SK-N-SH (cell line): ENCODE results near the gene SEMA3F.

Experiments used
- CHD2 ChIP-seq: fragments of 150-350 bp; IDR thresholded peaks from 2 replicates; pipeline ENCODE4 v1.6.1; 2018; ENCODE audit warnings: low read length; ENCODE audit not compliant: partially characterized antibody
- CTCF ChIP-seq: fragments of 200-600 bp; sonication (generic); IDR thresholded peaks from 2 replicates; pipeline ENCODE4 v1.6.1; 2017; ENCODE audit warnings: antibody characterized with exemption, mild to moderate bottlenecking, moderate library complexity
- EP300 ChIP-seq, 2 experiments: IDR thresholded peaks; 2 replicates each; pipeline versions ENCODE4 v1.4.0 to v1.6.1; 2012; ENCODE audit warnings: borderline replicate concordance in 1 of 2, low read depth in 1 of 2, low read length in 1 of 2
- GABPA ChIP-seq: IDR thresholded peaks from 2 replicates; pipeline ENCODE4 v1.4.0; 2012; ENCODE audit warnings: low read depth, mild to moderate bottlenecking
- MEF2A ChIP-seq: IDR thresholded peaks from 2 replicates; pipeline ENCODE4 v1.4.0; 2012; ENCODE audit warnings: low read depth, borderline replicate concordance
- RAD21 ChIP-seq: IDR thresholded peaks from 2 replicates; pipeline ENCODE4 v1.6.1; 2012; ENCODE audit warnings: mild to moderate bottlenecking, low read length
- RCOR1 ChIP-seq: fragments of 150-350 bp; IDR thresholded peaks from 2 replicates; pipeline ENCODE4 v1.6.1; 2017; ENCODE audit warnings: antibody characterized with exemption, low read length
- RFX5 ChIP-seq: IDR thresholded peaks from 2 replicates; pipeline ENCODE4 v1.6.1; 2012; ENCODE audit warnings: mild to moderate bottlenecking, improper control_type of control experiment, low read length
- SMC3 ChIP-seq: IDR thresholded peaks from 2 replicates; pipeline ENCODE4 v1.6.1; 2012; ENCODE audit warnings: low read depth, low read length, improper control_type of control experiment
- TF ChIP-seq, protein P1 (sequence below): fragments of 150-350 bp; IDR thresholded peaks from 2 replicates; pipeline ENCODE4 v1.6.1; 2016; ENCODE audit warnings: mild to moderate bottlenecking, low read depth, low read length

GRCh38 chr3:50189989-50190388 lies 34.9 kb downstream of the SEMA3F start:
- no peak for TF ChIP-seq CTCF
- no peak for TF ChIP-seq CHD2
- TF ChIP-seq RFX5: no peak
- TF ChIP-seq RAD21: no peak
- no peak for TF ChIP-seq SMC3
- no peak for TF ChIP-seq EP300 (IDR thresholded peaks at IDR 0.05; ENCODE audit: borderline replicate concordance in 1 of 2, low read depth in 1 of 2, low read length in 1 of 2)
- no peak for TF ChIP-seq GABPA
- TF ChIP-seq, protein P1, sequence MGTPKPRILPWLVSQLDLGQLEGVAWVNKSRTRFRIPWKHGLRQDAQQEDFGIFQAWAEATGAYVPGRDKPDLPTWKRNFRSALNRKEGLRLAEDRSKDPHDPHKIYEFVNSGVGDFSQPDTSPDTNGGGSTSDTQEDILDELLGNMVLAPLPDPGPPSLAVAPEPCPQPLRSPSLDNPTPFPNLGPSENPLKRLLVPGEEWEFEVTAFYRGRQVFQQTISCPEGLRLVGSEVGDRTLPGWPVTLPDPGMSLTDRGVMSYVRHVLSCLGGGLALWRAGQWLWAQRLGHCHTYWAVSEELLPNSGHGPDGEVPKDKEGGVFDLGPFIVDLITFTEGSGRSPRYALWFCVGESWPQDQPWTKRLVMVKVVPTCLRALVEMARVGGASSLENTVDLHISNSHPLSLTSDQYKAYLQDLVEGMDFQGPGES: no peak
- no peak for TF ChIP-seq RCOR1
- no peak for TF ChIP-seq MEF2A
